Hepatocyte (in vitro differentiated cells): ENCODE results near the gene KCNK1.

ENCODE experiments used
- CTCF ChIP-seq: fragments of 200-600 bp; sonication (generic); IDR thresholded peaks from 2 replicates; pipeline ENCODE4 v1.5.1; 2016; ENCODE audit warnings: antibody characterized with exemption, mild to moderate bottlenecking; ENCODE audit not compliant: poor library complexity
- EZH2 ChIP-seq: fragments of 200-600 bp; sonication (generic); IDR thresholded peaks from 2 replicates; pipeline ENCODE4 v1.6.1; 2016; ENCODE audit warnings: antibody characterized with exemption, mild to moderate bottlenecking, borderline replicate concordance

GRCh38 chr1:233635765-233636502 is 22.0 kb downstream of the KCNK1 start:
- TF ChIP-seq CTCF (no peak), EZH2 (no peak)
